Activated CD8-positive, alpha-beta T cell treated with anti-CD3 and anti-CD28 coated beads for 36 hours (primary cell): ENCODE measurements around the gene APRT. TPM values are rescaled to one million over a fixed set of nuclear protein-coding genes. Genes with fewer than 3 reads are reported as not detected.

Experiments used
- ATAC-seq: fragments of 200-7000 bp; cut with Tn5 transposase; one replicate; pipeline ENCODE4 v1.10.0; 2021; ENCODE audit warnings: mild to moderate bottlenecking, moderate library complexity
- CTCF ChIA-PET: fragments of 350-600 bp; sonication (Branson Sonifier 250); formaldehyde crosslinking; loops from one replicate; lab custom pipeline; 2021; ENCODE audit warnings: antibody characterized with exemption; lab: Charles Lee
- POLR2A ChIA-PET: fragments of 350-600 bp; sonication (Branson Sonifier 250); formaldehyde crosslinking; loops from one replicate; lab custom pipeline; 2021; ENCODE audit warnings: antibody characterized with exemption; lab: Charles Lee
- DNase-seq: peaks from one replicate; pipeline ENCODE4 v3.0.0-alpha.2; 2020
- H3K27ac Mint-ChIP-seq: one replicate; pipeline ENCODE4 v1.8.0; 2021; ENCODE audit warnings: mild to moderate bottlenecking, mixed read lengths
- H3K27me3 Mint-ChIP-seq: one replicate; pipeline ENCODE4 v1.8.0; 2021; ENCODE audit warnings: mixed read lengths
- H3K36me3 Mint-ChIP-seq: one replicate; pipeline ENCODE4 v1.8.0; 2021; ENCODE audit warnings: low read depth, mixed read lengths
- H3K4me1 Mint-ChIP-seq: one replicate; pipeline ENCODE4 v1.8.0; 2021; ENCODE audit warnings: low read depth, mixed read lengths
- H3K4me3 Mint-ChIP-seq: one replicate; pipeline ENCODE4 v1.8.0; 2021; ENCODE audit warnings: mild to moderate bottlenecking, moderate library complexity, mixed read lengths
- H3K9me3 Mint-ChIP-seq: one replicate; pipeline ENCODE4 v1.8.0; 2021; ENCODE audit warnings: mixed read lengths
- CTCF ChIP-seq: fragments of 200-600 bp; IDR thresholded peaks from one replicate; pipeline ENCODE4 v1.8.0; 2022; ENCODE audit warnings: antibody characterized with exemption, mild to moderate bottlenecking
- intact Hi-C: fragments of 100-400 bp; cut with micrococcal nuclease; formaldehyde crosslinking; loops from one replicate; pipeline ENCODE4 v1.10.0; 2022
- total RNA-seq, 2 experiments: library from RNA; stranded (reverse); gene quantifications; one replicate each; pipeline ENCODE4 v1.2.3, GENCODE V29; 2021

The APRT gene
- total RNA-seq, 2 experiments from 2014 or later: 236 to 240 TPM

DNA sequence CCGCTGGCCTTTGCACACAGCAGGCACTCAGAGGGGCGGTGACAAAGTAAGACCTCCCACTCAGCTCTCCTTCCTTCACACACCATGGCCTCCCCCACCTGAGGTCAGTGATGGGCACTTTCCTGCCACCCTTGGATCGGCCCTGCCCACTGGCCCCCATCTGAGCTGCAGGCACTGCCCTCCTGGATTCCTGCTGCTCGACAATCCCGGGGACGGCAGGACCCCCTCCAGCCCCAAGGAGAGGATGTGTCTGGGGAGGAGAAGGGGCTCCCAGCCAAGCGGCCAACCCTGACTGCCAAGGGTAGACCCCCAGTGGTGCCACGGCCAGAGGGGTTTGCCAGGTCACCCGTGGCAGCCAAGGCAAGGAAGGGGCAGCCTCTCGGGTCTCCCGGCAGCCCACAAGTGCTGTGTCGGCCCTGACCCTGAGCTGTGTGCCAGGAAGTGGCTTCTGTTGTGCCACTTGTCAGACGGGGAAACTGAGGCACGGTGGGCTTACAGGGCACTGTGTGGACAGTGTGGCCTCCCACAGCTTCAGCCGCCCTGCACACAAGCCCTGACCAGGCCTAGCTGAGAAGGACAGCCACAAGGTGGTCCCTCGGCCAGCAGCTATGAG, 49.4 kb downstream of the APRT start:
- no peak overlapping the region for H3K4me3 Mint-ChIP-seq
- no peak for TF ChIP-seq CTCF
- DNase-seq: no peak
- CTCF ChIA-PET: interaction anchor here (1.7 kb wide), 1 partner anchor 19 kb away, joined by 4 read pairs; no protein-coding TSS in a partner anchor
- H3K9me3 Mint-ChIP-seq: no peaks in the 10 kb centered on the region
- peaks cover 25% of the 10 kb centered on the region for H3K4me1 Mint-ChIP-seq
- H3K36me3 Mint-ChIP-seq: peaks cover 2% of the 10 kb centered on the region
- no peak overlapping the region for H3K27ac Mint-ChIP-seq
- POLR2A ChIA-PET: interaction anchor here (0.9 to 1.0 kb wide), 2 partner anchors 8 to 21 kb away, joined by 3 read pairs; no protein-coding TSS in a partner anchor
- no peaks in the 10 kb centered on the region for H3K27me3 Mint-ChIP-seq
- ATAC-seq: no peak
- intact Hi-C loops: no loop called here

- POLR2A ChIA-PET: interaction anchor here (1.0 kb wide), 1 partner anchor 9 kb away, joined by 3 read pairs; no protein-coding TSS in a partner anchor
- H3K4me3 Mint-ChIP-seq: no peak overlapping the region
- no peak for ATAC-seq
These were observed 49.9 kb downstream of the APRT start for GRCh38 chr16:88761830-88762229.

DNA sequence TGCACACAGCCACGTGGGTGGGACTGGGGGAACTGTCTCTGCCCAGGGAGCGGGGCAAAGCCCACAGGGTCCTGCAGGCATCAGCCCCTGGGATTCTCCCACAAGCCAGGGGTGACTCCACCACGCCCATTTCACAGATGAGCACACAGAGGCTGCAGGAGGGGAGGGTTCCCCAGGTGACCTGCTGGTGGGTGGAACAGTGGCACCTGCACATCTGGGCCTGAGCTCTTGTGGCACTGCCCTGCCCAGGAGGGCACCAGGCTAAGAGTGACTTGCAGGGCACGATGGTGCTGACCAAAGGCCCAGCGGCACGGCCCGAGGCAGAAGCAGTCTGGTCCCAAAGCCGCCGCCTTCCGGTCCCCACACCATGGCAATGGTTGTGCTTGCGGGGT, 50.6 kb downstream of the APRT start:
- Mint-ChIP-seq H3K27me3 (no peaks in the 10 kb centered on the region), H3K27ac (no peak overlapping the region), H3K9me3 (no peaks in the 10 kb centered on the region), H3K4me3 (no peak overlapping the region), H3K4me1 (peaks cover 18% of the 10 kb centered on the region), H3K36me3 (peaks cover 2% of the 10 kb centered on the region)
- no peak for TF ChIP-seq CTCF
- intact Hi-C loops: no loop called here
- ChIA-PET POLR2A (no interaction called here), CTCF (interaction anchor here (1.0 kb wide), 1 partner anchor 20 kb away, joined by 3 read pairs; no protein-coding TSS in a partner anchor)
- ATAC-seq: no peak
- DNase-seq: no peak

More at GRCh38 chr16:88761830-88762229, 49.9 kb downstream of the APRT start:
- H3K9me3 Mint-ChIP-seq: no peaks in the 10 kb centered on the region
- H3K27ac Mint-ChIP-seq: no peak overlapping the region
- CTCF ChIA-PET: no interaction called here
- DNase-seq: no peak
- no peaks in the 10 kb centered on the region for H3K27me3 Mint-ChIP-seq
- intact Hi-C loops: no loop called here
- peaks cover 2% of the 10 kb centered on the region for H3K36me3 Mint-ChIP-seq
- H3K4me1 Mint-ChIP-seq: peaks cover 20% of the 10 kb centered on the region
- TF ChIP-seq CTCF: no peak

DNA sequence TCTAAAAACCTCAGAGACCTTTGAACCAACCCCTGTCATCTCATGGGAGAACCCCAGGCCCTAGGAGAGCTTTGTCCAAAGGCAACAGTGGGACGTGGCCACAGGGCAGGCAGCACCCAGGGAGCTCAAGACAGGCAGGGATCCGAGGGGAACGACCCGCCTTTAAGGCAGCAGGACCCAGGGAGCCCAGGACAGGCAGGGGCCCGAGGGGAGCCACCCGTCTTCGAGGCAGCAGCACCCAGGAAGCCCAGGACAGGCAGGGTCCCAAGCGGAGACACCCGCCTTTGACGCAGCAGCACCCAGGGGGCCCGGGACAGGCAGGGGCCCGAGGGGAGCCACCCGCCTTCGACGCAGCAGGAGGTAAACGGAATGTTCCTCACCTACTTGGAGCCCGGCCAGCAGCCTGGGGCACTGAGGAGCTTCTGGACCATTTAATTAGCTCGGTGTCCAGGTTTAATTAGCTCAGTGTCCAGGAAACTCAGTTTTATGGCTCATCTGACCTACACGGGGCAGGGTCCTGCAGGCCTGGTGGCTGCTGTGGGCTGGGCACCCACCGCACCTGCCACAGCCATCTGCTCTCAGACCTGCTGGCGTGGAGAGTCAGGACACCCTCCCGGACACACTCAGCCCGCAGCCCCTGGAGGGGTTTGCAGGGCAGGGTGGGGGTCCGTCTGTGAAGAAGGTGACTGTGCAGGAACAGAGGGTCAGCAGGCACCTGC, 51.1 kb downstream of the APRT start:
- intact Hi-C loops: no loop called here
- no peak overlapping the region for H3K4me3 Mint-ChIP-seq

More for the DNA sequence above, 51.1 kb downstream of the APRT start:
- ATAC-seq: no peak
- CTCF ChIA-PET: interaction anchor here (1.0 to 1.6 kb wide), 3 partner anchors 15 to 24 kb away, joined by 3 to 6 read pairs (median 5); no protein-coding TSS in a partner anchor
- H3K4me1 Mint-ChIP-seq: peaks cover 15% of the 10 kb centered on the region
- peaks cover 2% of the 10 kb centered on the region for H3K36me3 Mint-ChIP-seq
- no peaks in the 10 kb centered on the region for H3K27me3 Mint-ChIP-seq
- TF ChIP-seq CTCF: no peak
- H3K27ac Mint-ChIP-seq: no peak overlapping the region
- H3K9me3 Mint-ChIP-seq: no peaks in the 10 kb centered on the region
- POLR2A ChIA-PET: interaction anchor here (1.0 kb wide), 1 partner anchor 13 kb away, joined by 3 read pairs; no protein-coding TSS in a partner anchor
- DNase-seq: no peak
